Memory B cell (primary cell): ENCODE measurements around the gene PRPF31.
"Not testable (repeated sequence)": the region's sequence is repeated elsewhere in the genome, so short reads cannot be mapped to it uniquely, and the experiment has no call there.

Experiments used
- ATAC-seq: fragments of 150-1000 bp; cut with Tn5 transposase; 2 replicates; pipeline ENCODE4 v1.10.0; 2021; ENCODE audit warnings: low read depth, mild to moderate bottlenecking, moderate library complexity
- DNase-seq, 2 donors: peaks; one replicate each; pipeline ENCODE4 v3.0.0; 2022; ENCODE audit warnings: low spot score in 2 of 2
- H3K27ac Mint-ChIP-seq: one replicate; pipeline ENCODE4 v1.8.0; 2022; ENCODE audit warnings: mild to moderate bottlenecking, moderate library complexity, mixed read lengths
- H3K27me3 Mint-ChIP-seq: one replicate; pipeline ENCODE4 v1.8.0; 2022; ENCODE audit warnings: mixed read lengths
- H3K36me3 Mint-ChIP-seq: one replicate; pipeline ENCODE4 v1.8.0; 2022; ENCODE audit warnings: mild to moderate bottlenecking, mixed read lengths
- H3K4me1 Mint-ChIP-seq: one replicate; pipeline ENCODE4 v1.8.0; 2022; ENCODE audit warnings: mixed read lengths
- H3K4me3 Mint-ChIP-seq: one replicate; pipeline ENCODE4 v1.8.0; 2022; ENCODE audit warnings: mild to moderate bottlenecking, moderate library complexity, mixed read lengths
- H3K9me3 Mint-ChIP-seq: one replicate; pipeline ENCODE4 v1.8.0; 2022; ENCODE audit warnings: mixed read lengths

PRPF31 gene

DNA sequence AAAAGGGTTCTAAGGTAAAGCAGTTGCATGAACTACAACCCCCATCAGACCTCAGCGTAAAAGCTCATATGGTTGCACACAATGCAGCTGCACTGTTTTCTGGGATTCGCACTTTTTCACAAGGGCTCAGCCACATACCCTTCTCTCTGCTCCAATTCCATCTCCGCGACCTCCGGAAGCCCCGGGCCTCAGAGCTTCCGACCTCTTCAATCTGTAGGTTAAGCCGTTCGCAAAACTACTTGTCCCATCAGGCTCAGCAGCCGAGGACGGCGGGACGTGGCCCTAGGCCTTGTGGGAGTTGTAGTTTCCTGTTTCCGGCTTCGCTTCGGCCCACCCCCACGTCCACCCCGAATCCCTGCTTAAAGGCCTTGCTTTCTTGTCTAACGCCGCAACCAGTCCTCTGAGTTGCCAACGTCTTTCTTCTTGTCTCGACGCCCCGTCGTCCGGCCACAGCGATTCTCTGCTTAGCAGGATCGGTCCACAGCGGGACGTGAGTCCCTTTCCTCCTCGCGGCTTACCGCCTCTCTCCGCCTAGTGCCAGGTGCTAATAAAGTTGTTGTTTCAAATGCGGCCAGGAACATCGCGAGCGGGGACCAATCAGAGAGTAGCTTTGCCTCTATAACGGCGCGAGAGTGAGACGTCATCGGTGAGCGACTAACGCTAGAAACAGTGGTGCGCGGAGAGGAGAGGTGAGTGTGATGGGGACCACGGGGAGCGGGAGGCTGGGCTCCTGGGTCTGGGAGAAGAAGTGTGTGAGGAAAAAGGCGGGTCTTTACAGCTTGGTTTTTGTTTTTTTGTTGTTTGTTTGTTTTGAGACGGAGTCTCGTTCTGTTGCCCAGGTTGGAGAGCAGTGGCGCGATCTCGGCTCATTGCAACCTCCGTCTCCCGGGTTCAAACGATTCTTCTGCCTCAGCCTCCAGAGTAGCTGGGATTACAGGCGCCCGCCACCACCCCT, at the start of gene PRPF31, which contains the start of gene TFPT:
TSS of gene PRPF31 (plus strand) at position 646 of the 955 bp plus-strand sequence. CDS start 2,525 bp downstream, outside the sequence.
TSS of gene TFPT (minus strand) at position 549 of the 955 bp plus-strand sequence. CDS start at position 161, 388 bp downstream.
- H3K36me3 Mint-ChIP-seq: peaks cover 16% of the 10 kb centered on the region
- DNase-seq (peak; percentile 92 to 95), ATAC-seq (peak; percentile 88)
- no peaks in the 10 kb centered on the region for H3K27me3 Mint-ChIP-seq
- H3K4me3 Mint-ChIP-seq: peak within 1 kb of the TSS; percentile 90
- H3K27ac Mint-ChIP-seq: peak within 1 kb of the TSS; percentile 91
- H3K9me3 Mint-ChIP-seq: no peaks in the 10 kb centered on the region
- H3K4me1 Mint-ChIP-seq: peaks cover 30% of the 10 kb centered on the region

GRCh38 chr19:54069470-54069869, 46.1 kb upstream of the PRPF31 start:
- ATAC-seq (no peak), DNase-seq (no peak)
- Mint-ChIP-seq H3K4me1 (peaks cover 2% of the 10 kb centered on the region), H3K9me3 (peaks cover 17% of the 10 kb centered on the region), H3K4me3 (no peak overlapping the region), H3K27me3 (peaks cover 4% of the 10 kb centered on the region), H3K36me3 (peaks cover 5% of the 10 kb centered on the region), H3K27ac (no peak overlapping the region)

GRCh38 chr19:54073829-54074228, 41.7 kb upstream of the PRPF31 start:
- no peak overlapping the region for H3K4me3 Mint-ChIP-seq
- DNase-seq (no peak), ATAC-seq (no peak)
- no peaks in the 10 kb centered on the region for H3K4me1 Mint-ChIP-seq
- H3K27ac Mint-ChIP-seq: no peak overlapping the region
- H3K9me3 Mint-ChIP-seq: peaks cover 13% of the 10 kb centered on the region
- H3K27me3 Mint-ChIP-seq: peaks cover 5% of the 10 kb centered on the region
- H3K36me3 Mint-ChIP-seq: peaks cover 1% of the 10 kb centered on the region

GRCh38 chr19:54074851-54075250, 40.7 kb upstream of the PRPF31 start:
- H3K36me3 Mint-ChIP-seq: peaks cover 3% of the 10 kb centered on the region
- peaks cover 5% of the 10 kb centered on the region for H3K27me3 Mint-ChIP-seq
- ATAC-seq (no peak), DNase-seq (no peak)
- H3K27ac Mint-ChIP-seq: no peak overlapping the region
- H3K4me1 Mint-ChIP-seq: no peaks in the 10 kb centered on the region
- no peak overlapping the region for H3K4me3 Mint-ChIP-seq
- peaks cover 8% of the 10 kb centered on the region for H3K9me3 Mint-ChIP-seq

DNA sequence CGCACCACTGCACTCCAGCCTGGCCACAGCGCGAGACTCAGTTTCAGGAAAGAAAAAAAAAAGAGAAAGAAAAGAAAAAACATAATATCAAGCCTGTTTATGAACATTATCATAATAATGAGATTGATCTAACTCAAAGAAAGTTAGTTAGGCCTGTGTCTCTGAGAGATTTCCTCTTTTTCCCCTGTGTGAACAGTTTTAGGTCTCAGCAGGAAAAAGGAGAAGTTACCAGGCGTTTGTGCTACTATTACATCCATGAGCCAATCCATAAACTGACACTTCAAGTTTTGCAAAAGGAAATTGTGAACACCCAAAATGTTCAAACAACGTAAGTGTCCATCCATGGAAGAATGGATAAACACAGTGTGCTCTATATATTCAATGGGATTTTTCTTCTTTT, 38.2 kb upstream of the PRPF31 start:
- ATAC-seq (no peak), DNase-seq (no peak)
- Mint-ChIP-seq H3K4me1 (no peaks in the 10 kb centered on the region), H3K4me3 (no peak overlapping the region), H3K27me3 (peaks cover 5% of the 10 kb centered on the region), H3K36me3 (peaks cover 3% of the 10 kb centered on the region), H3K27ac (no peak overlapping the region), H3K9me3 (peaks cover 7% of the 10 kb centered on the region)

- ATAC-seq: no peak
- DNase-seq: no peak
- H3K4me1 Mint-ChIP-seq: no peaks in the 10 kb centered on the region
- peaks cover 2% of the 10 kb centered on the region for H3K27me3 Mint-ChIP-seq
- H3K9me3 Mint-ChIP-seq: peaks cover 7% of the 10 kb centered on the region
- no peak within 1 kb of the TSS for H3K4me3 Mint-ChIP-seq
- peaks cover 3% of the 10 kb centered on the region for H3K36me3 Mint-ChIP-seq
- no peak within 1 kb of the TSS for H3K27ac Mint-ChIP-seq
Observed at GRCh38 chr19:54081032-54081431, 34.5 kb upstream of the PRPF31 start, which contains the start of gene TARM1. Gene TARM1 (minus strand): TSS chr19:54081365. CDS start chr19:54081340, 25 bp downstream.

DNA sequence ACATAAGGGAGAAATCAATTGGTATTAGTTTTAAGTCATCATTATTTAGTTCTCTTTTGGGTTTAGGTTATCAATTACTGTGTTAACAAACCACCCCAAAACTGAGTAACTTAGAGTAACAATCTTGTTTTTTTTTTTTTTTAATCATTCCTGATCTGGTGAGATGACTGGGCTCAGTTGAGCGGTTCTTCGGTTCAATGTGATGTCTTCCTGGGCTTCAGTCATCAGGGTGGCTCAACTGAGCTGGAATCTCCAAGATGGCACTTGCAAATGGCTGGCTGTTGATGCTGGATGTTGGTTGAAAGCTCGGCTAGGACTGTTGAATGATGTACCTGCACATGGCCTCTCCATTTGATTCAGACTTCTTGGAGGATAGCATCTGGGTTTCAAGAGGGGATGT, 31.1 kb upstream of the PRPF31 start:
- Mint-ChIP-seq H3K4me3 (no peak overlapping the region), H3K36me3 (peaks cover 3% of the 10 kb centered on the region), H3K27ac (no peak overlapping the region), H3K27me3 (peaks cover 6% of the 10 kb centered on the region), H3K4me1 (no peaks in the 10 kb centered on the region), H3K9me3 (peaks cover 5% of the 10 kb centered on the region)
- no peak for ATAC-seq
- DNase-seq: no peak

GRCh38 chr19:54094426-54095000, 21.0 kb upstream of the PRPF31 start:
- Mint-ChIP-seq H3K4me3 (no peak overlapping the region), H3K27me3 (peaks cover 14% of the 10 kb centered on the region), H3K36me3 (peaks cover 5% of the 10 kb centered on the region), H3K27ac (no peak overlapping the region), H3K4me1 (peaks cover 9% of the 10 kb centered on the region), H3K9me3 (peaks cover 3% of the 10 kb centered on the region)
- ATAC-seq (no peak), DNase-seq (no peak)

DNA sequence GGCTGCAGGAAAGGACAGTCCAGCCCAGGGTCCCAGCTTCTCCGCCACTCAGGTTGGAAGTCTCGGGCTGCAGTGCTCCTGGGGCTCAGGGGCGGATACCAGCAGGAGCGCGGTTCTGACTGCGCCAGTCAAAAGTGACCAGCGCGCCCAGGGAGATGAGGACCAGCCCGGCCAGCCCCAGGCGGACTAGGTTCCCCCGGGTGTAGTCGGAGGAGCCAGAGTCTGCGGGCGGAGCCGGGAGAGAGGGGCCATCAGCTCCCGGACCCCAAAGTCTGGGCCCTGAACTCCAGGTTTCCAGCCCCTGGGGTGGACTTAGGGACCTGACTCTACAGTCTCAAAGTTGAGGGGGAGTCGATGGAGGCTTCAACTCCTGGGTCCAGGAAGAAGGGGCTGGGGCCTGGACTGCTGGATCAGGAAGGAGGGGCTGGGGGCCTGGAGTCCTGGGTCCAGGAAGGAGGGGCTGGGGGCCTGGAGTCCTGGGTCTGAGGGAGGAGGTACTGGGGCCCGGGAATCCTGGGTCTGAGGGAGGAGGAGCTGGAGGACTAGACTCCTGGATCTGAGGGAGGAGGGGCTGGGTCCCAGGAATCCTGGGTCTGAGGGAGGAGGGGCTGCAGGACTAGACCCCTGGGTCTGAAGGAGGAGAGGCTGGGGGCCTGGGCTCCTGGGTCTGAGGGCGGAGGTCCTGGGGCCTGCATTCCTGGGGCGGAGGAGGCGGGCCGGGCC, 20.3 kb upstream of the PRPF31 start:
- Mint-ChIP-seq H3K36me3 (peaks cover 5% of the 10 kb centered on the region), H3K9me3 (peaks cover 3% of the 10 kb centered on the region), H3K4me3 (peak overlapping the region; percentile 77), H3K4me1 (peaks cover 9% of the 10 kb centered on the region), H3K27me3 (peaks cover 14% of the 10 kb centered on the region), H3K27ac (no peak overlapping the region)
- DNase-seq: no peak
- ATAC-seq: no peak

DNA sequence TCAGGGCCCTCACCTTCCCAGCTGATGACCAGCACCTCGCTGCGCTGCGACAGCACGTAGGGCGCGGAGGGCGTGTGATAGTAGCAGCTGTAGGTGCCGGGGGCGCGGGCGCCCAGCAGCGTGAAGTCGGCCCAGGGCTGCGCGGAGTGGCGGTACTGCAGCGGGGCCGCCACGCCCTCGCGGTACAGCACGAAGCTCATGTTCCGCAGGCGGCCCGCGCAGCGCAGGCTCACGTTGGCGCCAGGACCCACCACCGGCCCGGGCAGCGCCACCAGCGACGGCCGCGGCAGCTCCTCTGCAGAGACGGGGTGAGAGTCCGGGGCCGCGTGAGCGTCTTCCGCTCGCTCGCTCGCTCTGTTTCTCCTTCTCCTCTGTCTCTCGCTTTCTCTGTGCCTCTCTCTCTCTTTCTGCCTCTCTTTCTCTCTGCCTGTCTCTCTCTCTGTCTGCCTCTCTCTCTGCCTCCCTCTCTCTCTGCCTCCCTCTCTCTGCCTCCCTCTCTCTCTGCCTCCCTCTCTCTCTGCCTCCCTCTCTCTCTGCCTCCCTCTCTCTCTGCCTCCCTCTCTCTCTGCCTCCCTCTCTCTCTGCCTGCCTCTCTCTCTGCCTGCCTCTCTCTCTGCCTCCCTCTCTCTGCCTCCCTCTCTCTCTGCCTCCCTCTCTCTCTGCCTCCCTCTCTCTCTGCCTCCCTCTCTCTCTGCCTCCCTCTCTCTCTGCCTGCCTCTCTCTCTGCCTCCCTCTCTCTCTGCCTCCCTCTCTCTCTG, 19.5 kb upstream of the PRPF31 start:
- H3K36me3 Mint-ChIP-seq, H3K9me3 Mint-ChIP-seq, H3K4me1 Mint-ChIP-seq, H3K27ac Mint-ChIP-seq: not testable (repeated sequence)
- H3K27me3 Mint-ChIP-seq: peaks cover 14% of the 10 kb centered on the region
- peak overlapping the region; percentile 77 for H3K4me3 Mint-ChIP-seq
- DNase-seq: peak in 1 of 2 donors; percentile 30
- ATAC-seq: peak; percentile 88

- Mint-ChIP-seq H3K4me1 (peaks cover 9% of the 10 kb centered on the region), H3K27ac (no peak overlapping the region), H3K9me3 (peaks cover 6% of the 10 kb centered on the region), H3K4me3 (peak overlapping the region; percentile 77), H3K36me3 (peaks cover 7% of the 10 kb centered on the region), H3K27me3 (peaks cover 14% of the 10 kb centered on the region)
- ATAC-seq (peak; percentile 47), DNase-seq (no peak)
Observed at GRCh38 chr19:54096617-54097106, 18.9 kb upstream of the PRPF31 start.

GRCh38 chr19:54099190-54099902, 16.2 kb upstream of the PRPF31 start:
- DNase-seq (no peak), ATAC-seq (no peak)
- Mint-ChIP-seq H3K9me3 (peaks cover 3% of the 10 kb centered on the region), H3K36me3 (peaks cover 4% of the 10 kb centered on the region), H3K27ac (no peak overlapping the region), H3K4me1 (peaks cover 20% of the 10 kb centered on the region), H3K4me3 (no peak overlapping the region), H3K27me3 (peaks cover 9% of the 10 kb centered on the region)

- not testable (repeated sequence) for H3K27ac Mint-ChIP-seq, H3K4me3 Mint-ChIP-seq, H3K27me3 Mint-ChIP-seq, DNase-seq, H3K9me3 Mint-ChIP-seq, H3K36me3 Mint-ChIP-seq, ATAC-seq
- H3K4me1 Mint-ChIP-seq: peaks cover 20% of the 10 kb centered on the region
Observed at GRCh38 chr19:54099903-54100255, 15.7 kb upstream of the PRPF31 start.
